ENCODE results near the gene MYO1D.

DNA sequence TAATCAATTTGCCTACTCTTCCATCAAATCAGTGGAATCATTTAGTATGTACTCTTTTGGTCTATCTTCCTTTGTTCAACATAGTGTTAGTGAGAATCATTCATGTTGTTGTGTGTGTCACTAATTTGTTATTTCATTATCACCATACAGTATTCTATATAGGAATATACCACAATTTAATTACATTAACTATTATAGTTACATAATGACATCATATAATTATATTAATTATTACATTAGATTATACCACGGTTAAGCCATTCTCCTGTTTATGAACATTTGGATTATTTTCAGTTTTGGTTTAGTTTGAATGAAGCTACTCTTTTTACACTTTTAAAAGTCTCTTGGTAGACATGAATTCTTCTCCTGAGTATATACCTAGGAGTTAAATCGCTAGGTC lies 40.4 kb downstream of the MYO1D start:
- no peak for TF ChIP-seq SP1 (CRISPR knock-in tag; conservative IDR thresholded peaks at IDR 0.05)
- TF ChIP-seq GRHL2 (CRISPR knock-in tag; IDR thresholded peaks at IDR 0.05; ENCODE audit: insufficient replicate concordance, severe bottlenecking) = no peak
- TF ChIP-seq, protein P1, sequence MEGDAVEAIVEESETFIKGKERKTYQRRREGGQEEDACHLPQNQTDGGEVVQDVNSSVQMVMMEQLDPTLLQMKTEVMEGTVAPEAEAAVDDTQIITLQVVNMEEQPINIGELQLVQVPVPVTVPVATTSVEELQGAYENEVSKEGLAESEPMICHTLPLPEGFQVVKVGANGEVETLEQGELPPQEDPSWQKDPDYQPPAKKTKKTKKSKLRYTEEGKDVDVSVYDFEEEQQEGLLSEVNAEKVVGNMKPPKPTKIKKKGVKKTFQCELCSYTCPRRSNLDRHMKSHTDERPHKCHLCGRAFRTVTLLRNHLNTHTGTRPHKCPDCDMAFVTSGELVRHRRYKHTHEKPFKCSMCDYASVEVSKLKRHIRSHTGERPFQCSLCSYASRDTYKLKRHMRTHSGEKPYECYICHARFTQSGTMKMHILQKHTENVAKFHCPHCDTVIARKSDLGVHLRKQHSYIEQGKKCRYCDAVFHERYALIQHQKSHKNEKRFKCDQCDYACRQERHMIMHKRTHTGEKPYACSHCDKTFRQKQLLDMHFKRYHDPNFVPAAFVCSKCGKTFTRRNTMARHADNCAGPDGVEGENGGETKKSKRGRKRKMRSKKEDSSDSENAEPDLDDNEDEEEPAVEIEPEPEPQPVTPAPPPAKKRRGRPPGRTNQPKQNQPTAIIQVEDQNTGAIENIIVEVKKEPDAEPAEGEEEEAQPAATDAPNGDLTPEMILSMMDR (IDR thresholded peaks at IDR 0.05) = no peak
- TF ChIP-seq, protein P2, sequence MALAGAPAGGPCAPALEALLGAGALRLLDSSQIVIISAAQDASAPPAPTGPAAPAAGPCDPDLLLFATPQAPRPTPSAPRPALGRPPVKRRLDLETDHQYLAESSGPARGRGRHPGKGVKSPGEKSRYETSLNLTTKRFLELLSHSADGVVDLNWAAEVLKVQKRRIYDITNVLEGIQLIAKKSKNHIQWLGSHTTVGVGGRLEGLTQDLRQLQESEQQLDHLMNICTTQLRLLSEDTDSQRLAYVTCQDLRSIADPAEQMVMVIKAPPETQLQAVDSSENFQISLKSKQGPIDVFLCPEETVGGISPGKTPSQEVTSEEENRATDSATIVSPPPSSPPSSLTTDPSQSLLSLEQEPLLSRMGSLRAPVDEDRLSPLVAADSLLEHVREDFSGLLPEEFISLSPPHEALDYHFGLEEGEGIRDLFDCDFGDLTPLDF (CRISPR knock-in tag; IDR thresholded peaks at IDR 0.05) = no peak
- no peak for TF ChIP-seq FOXJ3 (CRISPR knock-in tag; IDR thresholded peaks at IDR 0.05; ENCODE audit: borderline replicate concordance)
- TF ChIP-seq NR2C2 (CRISPR knock-in tag; IDR thresholded peaks at IDR 0.05) = no peak
- no peak for TF ChIP-seq NFYB (CRISPR knock-in tag; conservative IDR thresholded peaks at IDR 0.05; ENCODE audit: low read depth)
- no peak for TF ChIP-seq JUN (CRISPR knock-in tag; IDR thresholded peaks at IDR 0.05)
- TF ChIP-seq, protein P3, sequence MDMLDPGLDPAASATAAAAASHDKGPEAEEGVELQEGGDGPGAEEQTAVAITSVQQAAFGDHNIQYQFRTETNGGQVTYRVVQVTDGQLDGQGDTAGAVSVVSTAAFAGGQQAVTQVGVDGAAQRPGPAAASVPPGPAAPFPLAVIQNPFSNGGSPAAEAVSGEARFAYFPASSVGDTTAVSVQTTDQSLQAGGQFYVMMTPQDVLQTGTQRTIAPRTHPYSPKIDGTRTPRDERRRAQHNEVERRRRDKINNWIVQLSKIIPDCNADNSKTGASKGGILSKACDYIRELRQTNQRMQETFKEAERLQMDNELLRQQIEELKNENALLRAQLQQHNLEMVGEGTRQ (CRISPR knock-in tag; IDR thresholded peaks at IDR 0.05) = no peak
- TF ChIP-seq, protein P4, sequence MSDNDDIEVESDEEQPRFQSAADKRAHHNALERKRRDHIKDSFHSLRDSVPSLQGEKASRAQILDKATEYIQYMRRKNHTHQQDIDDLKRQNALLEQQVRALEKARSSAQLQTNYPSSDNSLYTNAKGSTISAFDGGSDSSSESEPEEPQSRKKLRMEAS (CRISPR knock-in tag; IDR thresholded peaks at IDR 0.05) = no peak
- TF ChIP-seq, protein P5, sequence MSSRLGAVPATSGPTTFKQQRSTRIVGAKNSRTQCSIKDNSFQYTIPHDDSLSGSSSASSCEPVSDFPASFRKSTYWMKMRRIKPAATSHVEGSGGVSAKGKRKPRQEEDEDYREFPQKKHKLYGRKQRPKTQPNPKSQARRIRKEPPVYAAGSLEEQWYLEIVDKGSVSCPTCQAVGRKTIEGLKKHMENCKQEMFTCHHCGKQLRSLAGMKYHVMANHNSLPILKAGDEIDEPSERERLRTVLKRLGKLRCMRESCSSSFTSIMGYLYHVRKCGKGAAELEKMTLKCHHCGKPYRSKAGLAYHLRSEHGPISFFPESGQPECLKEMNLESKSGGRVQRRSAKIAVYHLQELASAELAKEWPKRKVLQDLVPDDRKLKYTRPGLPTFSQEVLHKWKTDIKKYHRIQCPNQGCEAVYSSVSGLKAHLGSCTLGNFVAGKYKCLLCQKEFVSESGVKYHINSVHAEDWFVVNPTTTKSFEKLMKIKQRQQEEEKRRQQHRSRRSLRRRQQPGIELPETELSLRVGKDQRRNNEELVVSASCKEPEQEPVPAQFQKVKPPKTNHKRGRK (CRISPR knock-in tag; IDR thresholded peaks at IDR 0.05; ENCODE audit: borderline replicate concordance) = no peak
- TF ChIP-seq RORB (CRISPR knock-in tag; IDR thresholded peaks at IDR 0.05) = no peak
